HEK293 (cell line): Measurements from ENCODE around the gene PRPF6.
A peak's percentile ranks its signal among the peaks of the same experiment; 100 is the strongest.

Experiments
- CTCF ChIA-PET: fragments of 350-600 bp; formaldehyde crosslinking; extraction: SDS; loops from one replicate; lab custom pipeline; 2021; ENCODE audit warnings: antibody characterized with exemption; lab: Yijun Ruan, JAX
- POLR2A ChIA-PET: fragments of 300-600 bp; formaldehyde crosslinking; extraction: SDS; loops from one replicate; lab custom pipeline; 2020; ENCODE audit warnings: antibody characterized with exemption, inconsistent platforms; lab: Yijun Ruan, JAX
- H3K27ac ChIP-seq: fragments of 200-500 bp; sonication (Bioruptor generic); 2 replicates; pipeline ENCODE4 v1.5.1; 2014; ENCODE audit warnings: low read depth, low read length, control low read depth, inconsistent platforms; ENCODE audit errors: extremely low read depth
- H3K36me3 ChIP-seq, 2 experiments: fragments of 200-500 bp in 1 of 2; sonication (Bioruptor generic) in 1 of 2; 1 replicate in 1 of 2; 2 replicates in 1 of 2; pipeline ENCODE4 v1.5.1; 2014 to 2017; ENCODE audit warnings: inconsistent platforms in 2 of 2, low read length in 2 of 2; ENCODE audit not compliant: control insufficient read depth in 2 of 2, insufficient read depth in 1 of 2
- H3K4me1 ChIP-seq: fragments of 200-500 bp; sonication (Bioruptor generic); 2 replicates; pipeline ENCODE4 v1.5.1; 2014; ENCODE audit warnings: mild to moderate bottlenecking, low read length, inconsistent platforms; ENCODE audit not compliant: control insufficient read depth, insufficient read depth
- H3K4me3 ChIP-seq: 2 replicates; pipeline ENCODE4 v1.5.1; 2011; ENCODE audit warnings: low read depth, mild to moderate bottlenecking, control low read depth, low read length, moderate library complexity
- H3K9me3 ChIP-seq: fragments of 200-500 bp; sonication (Bioruptor generic); 2 replicates; pipeline ENCODE4 v1.5.1; 2014; ENCODE audit warnings: low read depth, low read length, inconsistent platforms; ENCODE audit not compliant: control insufficient read depth, insufficient read depth
- GLIS2 ChIP-seq: fragments of 450-650 bp; formaldehyde crosslinking; IDR thresholded peaks from 2 replicates; pipeline ENCODE4 v1.5.1; 2016; ENCODE audit warnings: missing biosample characterization, missing genetic modification characterization
- HIC1 ChIP-seq: fragments of 450-650 bp; formaldehyde crosslinking; IDR thresholded peaks from 2 replicates; pipeline ENCODE4 v1.5.1; 2016; ENCODE audit warnings: missing biosample characterization, missing genetic modification characterization
- KLF1 ChIP-seq: fragments of 450-650 bp; formaldehyde crosslinking; IDR thresholded peaks from 2 replicates; pipeline ENCODE4 v1.5.1; 2016; ENCODE audit warnings: missing biosample characterization, missing genetic modification characterization
- KLF9 ChIP-seq: fragments of 450-650 bp; formaldehyde crosslinking; IDR thresholded peaks from 2 replicates; pipeline ENCODE4 v1.5.1; 2016; ENCODE audit warnings: missing biosample characterization, missing genetic modification characterization, low read depth
- SETDB1 ChIP-seq: IDR thresholded peaks from one replicate; pipeline ENCODE4 v1.6.1; 2017; ENCODE audit warnings: mild to moderate bottlenecking, low read length, moderate library complexity, mixed read lengths; ENCODE audit not compliant: insufficient read length
- ZBTB10 ChIP-seq: fragments of 450-650 bp; formaldehyde crosslinking; IDR thresholded peaks from 2 replicates; pipeline ENCODE4 v1.5.1; 2016; ENCODE audit warnings: missing biosample characterization, missing genetic modification characterization
- ZNF175 ChIP-seq: fragments of 450-650 bp; formaldehyde crosslinking; IDR thresholded peaks from 2 replicates; pipeline ENCODE4 v1.5.1; 2016; ENCODE audit warnings: missing biosample characterization, missing genetic modification characterization
- ZNF280C ChIP-seq: fragments of 450-650 bp; formaldehyde crosslinking; IDR thresholded peaks from 2 replicates; pipeline ENCODE4 v1.5.1; 2016; ENCODE audit warnings: missing biosample characterization, missing genetic modification characterization
- ZNF37A ChIP-seq: fragments of 450-650 bp; IDR thresholded peaks from 2 replicates; pipeline ENCODE4 v1.5.1; 2018; ENCODE audit warnings: missing biosample characterization, missing genetic modification characterization
- ZNF626 ChIP-seq: fragments of 450-650 bp; sonication (Bioruptor Pico); formaldehyde crosslinking; IDR thresholded peaks from 2 replicates; pipeline ENCODE4 v1.5.1; 2018; ENCODE audit warnings: missing biosample characterization, missing genetic modification characterization, inconsistent platforms

Gene PRPF6

GRCh38 chr20:64077541-64077875 is 96.6 kb downstream of the PRPF6 start:
- Histone ChIP-seq H3K27ac (no peak overlapping the region), H3K9me3 (no peaks in the 10 kb centered on the region)
- peak; percentile 46; the same call in 1 of the 2 replicates for TF ChIP-seq GLIS2 (tag by site-specific recombination)
- no peak for TF ChIP-seq ZNF280C
- peak; percentile 65; the same call in 1 of the 2 replicates for TF ChIP-seq HIC1 (tag by site-specific recombination)
- TF ChIP-seq ZBTB10 (tag by site-specific recombination) = peak; percentile 28; the same call in 1 of the 2 replicates
- TF ChIP-seq KLF1 = no peak
- no peak for TF ChIP-seq ZNF626 (tag by site-specific recombination)
- no peak for TF ChIP-seq ZNF175 (tag by site-specific recombination)
- TF ChIP-seq, all 188 proteins: peak for 3
- ChIA-PET CTCF (interaction anchor here (1.0 kb wide), 1 partner anchor 97 kb away, joined by 4 read pairs; the partner anchor contains the start of gene PRPF6), POLR2A (interaction anchor here (1.4 kb wide), 1 partner anchor 15 kb away, joined by 4 read pairs; no protein-coding TSS in a partner anchor)
- Histone ChIP-seq H3K4me1 (peaks cover 10% of the 10 kb centered on the region), H3K4me3 (no peak overlapping the region), H3K36me3 (peaks cover 0 to 13% of the 10 kb centered on the region in 2 experiments; a peak in 1 of 3 replicates)

GRCh38 chr20:64077876-64078551 is 97.1 kb downstream of the PRPF6 start:
- peaks cover 0 to 12% of the 10 kb centered on the region in 2 experiments; a peak in 1 of 3 replicates for H3K36me3 ChIP-seq
- H3K4me3 ChIP-seq = no peak overlapping the region
- TF ChIP-seq KLF1 (peak; percentile 48; the same call in 1 of the 2 replicates), ZBTB10 (tag by site-specific recombination) (0 out of 2 replicates have a peak, but pooled peaks have one; percentile 2), KLF9 (tag by site-specific recombination) (peak; percentile 60; the same call in 1 of the 2 replicates), ZNF37A (no peak), SETDB1 (no peak)
- H3K9me3 ChIP-seq = no peaks in the 10 kb centered on the region
- ChIA-PET CTCF (interaction anchor here (1.0 to 1.2 kb wide), 2 partner anchors 8 to 97 kb away, joined by 3 to 4 read pairs; partner anchors contain the start of gene PRPF6), POLR2A (interaction anchor here (1.4 kb wide), 1 partner anchor 15 kb away, joined by 4 read pairs; no protein-coding TSS in a partner anchor)
- H3K27ac ChIP-seq = no peak overlapping the region
- H3K4me1 ChIP-seq = peaks cover 10% of the 10 kb centered on the region
